ENCODE results near the gene PPP2R1A. TPM values are rescaled to one million over a fixed set of nuclear protein-coding genes. Genes with fewer than 3 reads are reported as not detected.
A peak's percentile ranks its signal among the peaks of the same experiment; 100 is the strongest.

Gene PPP2R1A
- total RNA-seq, 1 donor from 2014 or later = 67.4 TPM

GRCh38 chr19:52170304-52170703 is 19.5 kb upstream of the PPP2R1A start:
- DNase-seq (ENCODE audit: low read depth) (no peak), FAIRE-seq (no peak)
- Histone ChIP-seq H3K36me3 (ENCODE audit: control insufficient read depth, insufficient read depth, low read length) (peaks cover 8% of the 10 kb centered on the region), H3K27me3 (ENCODE audit: control insufficient read depth, insufficient read depth, low read length) (no peaks in the 10 kb centered on the region), H3K4me3 (ENCODE audit: low read depth, low read length) (peak overlapping the region; percentile 84)
- TF ChIP-seq, protein P1, sequence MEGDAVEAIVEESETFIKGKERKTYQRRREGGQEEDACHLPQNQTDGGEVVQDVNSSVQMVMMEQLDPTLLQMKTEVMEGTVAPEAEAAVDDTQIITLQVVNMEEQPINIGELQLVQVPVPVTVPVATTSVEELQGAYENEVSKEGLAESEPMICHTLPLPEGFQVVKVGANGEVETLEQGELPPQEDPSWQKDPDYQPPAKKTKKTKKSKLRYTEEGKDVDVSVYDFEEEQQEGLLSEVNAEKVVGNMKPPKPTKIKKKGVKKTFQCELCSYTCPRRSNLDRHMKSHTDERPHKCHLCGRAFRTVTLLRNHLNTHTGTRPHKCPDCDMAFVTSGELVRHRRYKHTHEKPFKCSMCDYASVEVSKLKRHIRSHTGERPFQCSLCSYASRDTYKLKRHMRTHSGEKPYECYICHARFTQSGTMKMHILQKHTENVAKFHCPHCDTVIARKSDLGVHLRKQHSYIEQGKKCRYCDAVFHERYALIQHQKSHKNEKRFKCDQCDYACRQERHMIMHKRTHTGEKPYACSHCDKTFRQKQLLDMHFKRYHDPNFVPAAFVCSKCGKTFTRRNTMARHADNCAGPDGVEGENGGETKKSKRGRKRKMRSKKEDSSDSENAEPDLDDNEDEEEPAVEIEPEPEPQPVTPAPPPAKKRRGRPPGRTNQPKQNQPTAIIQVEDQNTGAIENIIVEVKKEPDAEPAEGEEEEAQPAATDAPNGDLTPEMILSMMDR (IDR thresholded peaks at IDR 0.05; ENCODE audit: insufficient read depth, low read length, severe bottlenecking) = no peak

DNA sequence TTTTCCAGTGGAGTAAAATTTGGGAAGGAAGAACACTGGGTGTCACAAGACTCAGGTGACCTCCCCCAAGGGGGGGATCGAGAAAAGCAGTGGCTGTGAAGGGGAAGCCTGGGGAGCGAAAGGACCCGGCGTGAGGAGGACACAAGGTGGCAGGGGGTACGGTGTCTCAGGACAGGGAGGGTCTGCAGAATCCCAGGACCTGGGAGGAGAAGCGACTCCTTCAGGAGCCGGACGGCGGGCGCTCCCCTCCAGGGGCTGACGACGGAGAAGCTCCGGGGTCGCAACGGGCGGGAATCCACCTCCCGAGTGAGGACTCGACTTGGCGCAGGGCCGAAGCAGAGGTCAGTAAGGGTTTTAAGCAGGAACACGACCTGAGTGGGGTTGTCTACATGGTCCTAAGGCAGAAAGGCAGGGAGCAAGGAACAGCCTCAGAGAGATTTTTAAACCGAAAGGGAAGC is 19.0 kb upstream of the PPP2R1A start:
- TF ChIP-seq, protein P1 (IDR thresholded peaks at IDR 0.05; ENCODE audit: insufficient read depth, low read length, severe bottlenecking) = no peak
- H3K27me3 ChIP-seq (ENCODE audit: control insufficient read depth, insufficient read depth, low read length) = no peaks in the 10 kb centered on the region
- DNase-seq (ENCODE audit: low read depth) = no peak
- FAIRE-seq = no peak
- H3K36me3 ChIP-seq (ENCODE audit: control insufficient read depth, insufficient read depth, low read length) = peaks cover 6% of the 10 kb centered on the region
- H3K4me3 ChIP-seq (ENCODE audit: low read depth, low read length) = peak overlapping the region; percentile 84

- peak; percentile 71 for DNase-seq (ENCODE audit: low read depth)
- H3K27me3 ChIP-seq (ENCODE audit: control insufficient read depth, insufficient read depth, low read length) = no peaks in the 10 kb centered on the region
- TF ChIP-seq, protein P1 (IDR thresholded peaks at IDR 0.05; ENCODE audit: insufficient read depth, low read length, severe bottlenecking) = no peak
- H3K4me3 ChIP-seq (ENCODE audit: low read depth, low read length) = peak within 1 kb of the TSS; percentile 84
- peaks cover 6% of the 10 kb centered on the region for H3K36me3 ChIP-seq (ENCODE audit: control insufficient read depth, insufficient read depth, low read length)
- peak; percentile 55 for FAIRE-seq
Observed at GRCh38 chr19:52171321-52172169, 18.3 kb upstream of the PPP2R1A start, which contains the start of gene ZNF836. ZNF836 (minus strand) TSS chr19:52171621; CDS start chr19:52168072, 3,549 bp downstream.

- Histone ChIP-seq H3K36me3 (ENCODE audit: control insufficient read depth, insufficient read depth, low read length) (peaks cover 6% of the 10 kb centered on the region), H3K27me3 (ENCODE audit: control insufficient read depth, insufficient read depth, low read length) (no peaks in the 10 kb centered on the region), H3K4me3 (ENCODE audit: low read depth, low read length) (no peak overlapping the region)
- DNase-seq (ENCODE audit: low read depth) (no peak), FAIRE-seq (no peak)
- TF ChIP-seq, protein P1 (IDR thresholded peaks at IDR 0.05; ENCODE audit: insufficient read depth, low read length, severe bottlenecking) = no peak
Observed at GRCh38 chr19:52172347-52172746, 17.5 kb upstream of the PPP2R1A start.

DNA sequence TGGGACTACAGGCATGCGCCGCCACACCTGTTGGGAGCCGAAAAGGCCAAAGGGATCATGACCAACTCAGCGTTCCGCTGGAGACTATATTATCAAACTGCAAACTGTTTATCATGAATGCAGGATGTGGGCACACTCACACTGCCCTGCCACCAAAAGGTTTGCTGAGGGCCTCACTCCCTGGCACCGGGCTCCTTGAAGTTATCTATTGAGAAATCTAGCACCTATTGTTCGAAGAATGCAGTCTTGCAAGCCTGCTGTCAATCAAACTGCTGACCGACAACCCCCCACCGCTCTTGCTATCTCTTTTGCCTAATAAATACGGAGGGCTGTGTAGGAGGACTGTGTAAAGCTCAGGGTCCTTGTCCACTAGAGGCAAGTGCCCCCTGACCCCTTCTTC is 13.3 kb upstream of the PPP2R1A start:
- no peaks in the 10 kb centered on the region for H3K27me3 ChIP-seq (ENCODE audit: control insufficient read depth, insufficient read depth, low read length)
- no peaks in the 10 kb centered on the region for H3K36me3 ChIP-seq (ENCODE audit: control insufficient read depth, insufficient read depth, low read length)
- no peak overlapping the region for H3K4me3 ChIP-seq (ENCODE audit: low read depth, low read length)
- TF ChIP-seq, protein P1 (IDR thresholded peaks at IDR 0.05; ENCODE audit: insufficient read depth, low read length, severe bottlenecking) = no peak
- FAIRE-seq = no peak
- DNase-seq (ENCODE audit: low read depth) = no peak

Data from bronchial epithelial cell (primary cell).